Coronary artery (tissue), 2 donors: ENCODE measurements around the gene ABCC1.
A peak's percentile ranks its signal among the peaks of the same experiment; 100 is the strongest.

Source experiments
- DNase-seq: peaks from one replicate; pipeline ENCODE4 v3.0.0-alpha.2; 2017; ENCODE audit warnings: low spot score
- H3K27ac ChIP-seq, 2 donors: fragments of 200-600 bp; sonication (generic); one replicate each; pipeline ENCODE4 v1.5.1; 2016 to 2019
- H3K4me3 ChIP-seq: fragments of 200-600 bp; sonication (generic); 2 replicates; pipeline ENCODE4 v1.5.1; 2016; ENCODE audit warnings: mild to moderate bottlenecking, moderate library complexity
- TF ChIP-seq, protein P1 (sequence below): fragments of 200-600 bp; sonication (generic); IDR thresholded peaks from one replicate; pipeline ENCODE4 v1.5.1; 2019; ENCODE audit warnings: antibody characterized with exemption

ABCC1 gene

GRCh38 chr16:16042076-16042475 is 92.7 kb downstream of the ABCC1 start:
- no peak overlapping the region for H3K27ac ChIP-seq
- no peak for DNase-seq
- H3K4me3 ChIP-seq: no peak overlapping the region
- TF ChIP-seq, protein P1, sequence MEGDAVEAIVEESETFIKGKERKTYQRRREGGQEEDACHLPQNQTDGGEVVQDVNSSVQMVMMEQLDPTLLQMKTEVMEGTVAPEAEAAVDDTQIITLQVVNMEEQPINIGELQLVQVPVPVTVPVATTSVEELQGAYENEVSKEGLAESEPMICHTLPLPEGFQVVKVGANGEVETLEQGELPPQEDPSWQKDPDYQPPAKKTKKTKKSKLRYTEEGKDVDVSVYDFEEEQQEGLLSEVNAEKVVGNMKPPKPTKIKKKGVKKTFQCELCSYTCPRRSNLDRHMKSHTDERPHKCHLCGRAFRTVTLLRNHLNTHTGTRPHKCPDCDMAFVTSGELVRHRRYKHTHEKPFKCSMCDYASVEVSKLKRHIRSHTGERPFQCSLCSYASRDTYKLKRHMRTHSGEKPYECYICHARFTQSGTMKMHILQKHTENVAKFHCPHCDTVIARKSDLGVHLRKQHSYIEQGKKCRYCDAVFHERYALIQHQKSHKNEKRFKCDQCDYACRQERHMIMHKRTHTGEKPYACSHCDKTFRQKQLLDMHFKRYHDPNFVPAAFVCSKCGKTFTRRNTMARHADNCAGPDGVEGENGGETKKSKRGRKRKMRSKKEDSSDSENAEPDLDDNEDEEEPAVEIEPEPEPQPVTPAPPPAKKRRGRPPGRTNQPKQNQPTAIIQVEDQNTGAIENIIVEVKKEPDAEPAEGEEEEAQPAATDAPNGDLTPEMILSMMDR: no peak

- DNase-seq: no peak
- H3K4me3 ChIP-seq: no peak overlapping the region
- no peak overlapping the region for H3K27ac ChIP-seq
- TF ChIP-seq, protein P1: no peak
These were observed 95.9 kb downstream of the ABCC1 start for GRCh38 chr16:16045296-16045695.

DNA sequence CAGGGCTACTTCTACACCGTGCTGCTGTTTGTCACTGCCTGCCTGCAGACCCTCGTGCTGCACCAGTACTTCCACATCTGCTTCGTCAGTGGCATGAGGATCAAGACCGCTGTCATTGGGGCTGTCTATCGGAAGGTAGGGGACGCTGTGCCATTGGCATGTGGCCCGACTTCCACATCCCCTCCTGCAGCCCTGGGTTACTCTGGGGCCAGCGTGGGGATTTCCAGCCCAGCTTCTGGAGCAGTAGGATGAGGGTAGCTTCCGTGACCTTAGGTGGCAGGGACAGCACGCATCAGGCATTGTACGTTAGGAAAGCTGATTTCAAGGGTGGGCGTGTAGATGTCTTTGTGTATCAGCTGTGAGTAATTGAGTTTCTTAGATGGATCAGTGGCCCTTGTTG is 96.5 kb downstream of the ABCC1 start:
- peak overlapping the region in 1 of 2 donors; percentile 2 for H3K27ac ChIP-seq
- no peak for DNase-seq
- TF ChIP-seq, protein P1: no peak
- H3K4me3 ChIP-seq: no peak overlapping the region

DNA sequence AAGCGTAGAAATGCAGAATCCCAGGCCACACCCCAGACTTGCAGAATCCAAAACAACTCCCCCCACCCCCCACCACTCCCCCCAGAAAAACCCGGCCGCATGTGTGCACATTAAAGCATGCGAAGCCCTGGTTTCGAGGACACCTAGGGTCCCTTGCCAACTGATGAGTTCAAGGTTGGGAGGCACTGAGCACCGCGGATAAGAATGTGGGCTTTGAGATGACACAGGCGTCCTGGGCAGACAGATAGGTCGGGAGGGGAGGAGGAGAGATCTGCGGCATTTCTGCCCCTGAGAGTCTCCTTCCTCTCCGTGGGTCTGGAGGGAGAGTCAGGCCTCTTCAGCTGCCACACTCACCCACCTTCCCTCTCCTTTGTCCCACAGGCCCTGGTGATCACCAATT is 98.3 kb downstream of the ABCC1 start:
- Histone ChIP-seq H3K27ac (no peak overlapping the region), H3K4me3 (no peak overlapping the region)
- TF ChIP-seq, protein P1: no peak
- DNase-seq: no peak

DNA sequence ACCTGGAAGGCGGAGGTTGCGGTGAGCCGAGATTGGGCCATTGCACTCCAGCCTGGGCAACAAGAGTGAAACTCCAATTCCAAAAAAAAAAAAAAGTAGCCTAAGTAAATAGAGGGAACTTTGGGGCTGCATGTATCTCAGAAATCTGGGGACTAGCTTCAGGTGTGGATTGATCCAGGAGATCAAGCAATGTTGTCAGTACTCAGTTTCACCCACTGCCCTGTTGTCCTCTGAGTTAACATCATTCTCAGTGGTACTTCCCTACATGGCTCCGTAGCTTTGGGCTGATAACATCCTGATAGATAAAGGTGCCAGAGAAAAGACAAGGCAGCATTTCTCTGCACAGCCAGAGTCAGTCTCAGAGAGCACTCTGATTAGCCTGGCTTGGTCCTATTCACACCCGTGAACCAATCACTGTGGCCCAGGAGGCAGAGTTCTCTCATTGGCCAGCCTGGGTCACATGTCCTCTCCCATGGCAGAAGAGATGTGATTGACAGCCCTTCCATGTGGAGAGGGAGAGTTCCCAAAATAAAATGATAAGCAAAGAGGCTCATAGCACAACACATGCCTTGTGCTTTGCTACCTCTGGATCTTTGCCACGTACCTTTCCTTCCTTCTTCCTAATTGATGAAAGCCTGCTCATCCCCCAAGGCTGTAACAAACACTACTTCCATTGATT is 99.6 kb downstream of the ABCC1 start:
- no peak overlapping the region for H3K4me3 ChIP-seq
- no peak for DNase-seq
- TF ChIP-seq, protein P1: no peak
- no peak overlapping the region for H3K27ac ChIP-seq

GRCh38 chr16:16050106-16050505 is 100.7 kb downstream of the ABCC1 start:
- no peak for DNase-seq
- TF ChIP-seq, protein P1: no peak
- no peak overlapping the region for H3K4me3 ChIP-seq
- H3K27ac ChIP-seq: no peak overlapping the region

GRCh38 chr16:16051132-16051531 is 101.7 kb downstream of the ABCC1 start:
- DNase-seq: no peak
- no peak overlapping the region for H3K27ac ChIP-seq
- TF ChIP-seq, protein P1: no peak
- H3K4me3 ChIP-seq: no peak overlapping the region
